CD8-positive, alpha-beta memory T cell (primary cell): ENCODE measurements around the gene WFS1. TPM values are rescaled to one million over a fixed set of nuclear protein-coding genes. Genes with fewer than 3 reads are reported as not detected.

Experiments used
- CTCF ChIA-PET: fragments of 350-600 bp; sonication (Branson Sonifier 250); formaldehyde crosslinking; loops from one replicate; lab custom pipeline; 2021; ENCODE audit warnings: antibody characterized with exemption; lab: Charles Lee
- POLR2A ChIA-PET: fragments of 350-600 bp; sonication (Branson Sonifier 250); formaldehyde crosslinking; loops from one replicate; lab custom pipeline; 2021; ENCODE audit warnings: antibody characterized with exemption; lab: Charles Lee
- DNase-seq, 5 donors: peaks; one replicate each; pipeline versions ENCODE4 v3.0.0 to v3.0.0-alpha.2; 2020 to 2022; ENCODE audit warnings: mixed read lengths in 1 of 5
- H3K27ac ChIP-seq: one replicate; pipeline ENCODE4 v1.7.0; 2013; ENCODE audit warnings: low read depth, mild to moderate bottlenecking, low read length, moderate library complexity
- H3K27me3 ChIP-seq: 2 replicates; pipeline ENCODE4 v1.7.0; 2013; ENCODE audit warnings: low read length, mild to moderate bottlenecking; ENCODE audit not compliant: insufficient read depth, poor library complexity, severe bottlenecking
- H3K36me3 ChIP-seq: 2 replicates; pipeline ENCODE4 v1.7.0; 2013; ENCODE audit warnings: mild to moderate bottlenecking, low read length, moderate library complexity; ENCODE audit not compliant: insufficient read depth
- H3K4me1 ChIP-seq: 2 replicates; pipeline ENCODE4 v1.7.0; 2013; ENCODE audit warnings: mild to moderate bottlenecking, low read length, moderate library complexity; ENCODE audit not compliant: insufficient read depth
- H3K4me3 ChIP-seq: 2 replicates; pipeline ENCODE4 v1.7.0; 2013; ENCODE audit warnings: mild to moderate bottlenecking, low read length
- H3K9me3 ChIP-seq: 2 replicates; pipeline ENCODE4 v1.7.0; 2013; ENCODE audit warnings: mild to moderate bottlenecking, low read length
- H3K27ac Mint-ChIP-seq, 8 donors: one replicate each; pipeline ENCODE4 v1.8.0; 2020 to 2021; ENCODE audit warnings: mixed read lengths in 8 of 8, mild to moderate bottlenecking in 6 of 8, inconsistent platforms in 3 of 8, moderate library complexity in 3 of 8
- H3K27me3 Mint-ChIP-seq, 2 donors: one replicate each; pipeline ENCODE4 v1.8.0; 2020 to 2021; ENCODE audit warnings: mixed read lengths in 2 of 2, mild to moderate bottlenecking in 1 of 2, moderate library complexity in 1 of 2
- H3K36me3 Mint-ChIP-seq, 3 donors: one replicate each; pipeline ENCODE4 v1.8.0; 2020 to 2021; ENCODE audit warnings: mixed read lengths in 3 of 3, inconsistent platforms in 1 of 3, mild to moderate bottlenecking in 1 of 3
- H3K4me1 Mint-ChIP-seq, 3 donors: one replicate each; pipeline ENCODE4 v1.8.0; 2020 to 2021; ENCODE audit warnings: mixed read lengths in 3 of 3, inconsistent platforms in 1 of 3, mild to moderate bottlenecking in 1 of 3
- H3K4me3 Mint-ChIP-seq, 7 donors: one replicate each; pipeline ENCODE4 v1.8.0; 2020 to 2021; ENCODE audit warnings: mixed read lengths in 7 of 7, mild to moderate bottlenecking in 6 of 7, moderate library complexity in 4 of 7, inconsistent platforms in 2 of 7
- H3K9me3 Mint-ChIP-seq, 5 donors: one replicate each; pipeline ENCODE4 v1.8.0; 2020 to 2022; ENCODE audit warnings: mixed read lengths in 5 of 5, mild to moderate bottlenecking in 3 of 5, moderate library complexity in 2 of 5, inconsistent platforms in 1 of 5
- polyA plus RNA-seq: library from polyadenylated mRNA; unstranded; fragments of 300-500 nt; fragmentation: Illumina TruSeq; gene quantifications from one replicate; pipeline ENCODE4 v1.2.3, GENCODE V29; 2021
- total RNA-seq, 2 experiments: library from RNA; stranded (reverse); gene quantifications; one replicate each; pipeline ENCODE4 v1.2.3, GENCODE V29; 2021

Gene WFS1
- total and polyA plus RNA-seq, 3 experiments from 2014 or later, result 3.4 to 5.1 (median 5.1) TPM

- Histone ChIP-seq H3K4me3 (no peak overlapping the region), H3K4me1 (no peaks in the 10 kb centered on the region), H3K27ac (no peak overlapping the region), H3K27me3 (no peaks in the 10 kb centered on the region), H3K9me3 (no peaks in the 10 kb centered on the region), H3K36me3 (no peaks in the 10 kb centered on the region)
- peak overlapping the region in 1 of 8 donors; percentile 12 for H3K27ac Mint-ChIP-seq
- peaks cover 0 to 12% (median 3%) of the 10 kb centered on the region in 3 donors for H3K36me3 Mint-ChIP-seq
- no peak for DNase-seq
- ChIA-PET CTCF (no interaction called here), POLR2A (no interaction called here)
- H3K4me1 Mint-ChIP-seq, result no peaks in the 10 kb centered on the region
- H3K9me3 Mint-ChIP-seq, result no peaks in the 10 kb centered on the region
- H3K4me3 Mint-ChIP-seq, result no peak overlapping the region
- no peaks in the 10 kb centered on the region for H3K27me3 Mint-ChIP-seq
These were observed 19.2 kb downstream of the WFS1 start for GRCh38 chr4:6288871-6289270.

GRCh38 chr4:6290256-6290655, 20.6 kb downstream of the WFS1 start:
- no peaks in the 10 kb centered on the region for H3K4me1 ChIP-seq
- H3K27ac ChIP-seq, result no peak overlapping the region
- Mint-ChIP-seq H3K4me1 (no peaks in the 10 kb centered on the region), H3K36me3 (peaks cover 0 to 16% (median 3%) of the 10 kb centered on the region in 3 donors), H3K27ac (no peak overlapping the region), H3K27me3 (no peaks in the 10 kb centered on the region), H3K4me3 (no peak overlapping the region), H3K9me3 (no peaks in the 10 kb centered on the region)
- no peaks in the 10 kb centered on the region for H3K27me3 ChIP-seq
- ChIA-PET CTCF (interaction anchor here (1.5 kb wide), 1 partner anchor 40 kb away, joined by 4 read pairs; no protein-coding TSS in a partner anchor), POLR2A (no interaction called here)
- no peak for DNase-seq
- no peaks in the 10 kb centered on the region for H3K36me3 ChIP-seq
- H3K9me3 ChIP-seq, result no peaks in the 10 kb centered on the region
- H3K4me3 ChIP-seq, result no peak overlapping the region

GRCh38 chr4:6290769-6291547, 21.3 kb downstream of the WFS1 start:
- Histone ChIP-seq H3K4me1 (no peaks in the 10 kb centered on the region), H3K36me3 (no peaks in the 10 kb centered on the region), H3K4me3 (no peak overlapping the region), H3K27ac (no peak overlapping the region), H3K9me3 (no peaks in the 10 kb centered on the region), H3K27me3 (no peaks in the 10 kb centered on the region)
- POLR2A ChIA-PET, result no interaction called here
- Mint-ChIP-seq H3K4me3 (no peak overlapping the region), H3K9me3 (no peaks in the 10 kb centered on the region), H3K36me3 (peaks cover 0 to 19% (median 3%) of the 10 kb centered on the region in 3 donors), H3K27me3 (no peaks in the 10 kb centered on the region), H3K4me1 (no peaks in the 10 kb centered on the region), H3K27ac (no peak overlapping the region)
- CTCF ChIA-PET, result interaction anchor here (1.5 kb wide), 1 partner anchor 40 kb away, joined by 4 read pairs; no protein-coding TSS in a partner anchor
- DNase-seq, result no peak

GRCh38 chr4:6291784-6292297, 22.2 kb downstream of the WFS1 start:
- H3K27ac Mint-ChIP-seq, result no peak overlapping the region
- no peak for DNase-seq

GRCh38 chr4:6292376-6293096, 22.9 kb downstream of the WFS1 start:
- Histone ChIP-seq H3K27me3 (no peaks in the 10 kb centered on the region), H3K4me3 (no peak overlapping the region), H3K36me3 (no peaks in the 10 kb centered on the region), H3K9me3 (no peaks in the 10 kb centered on the region), H3K27ac (no peak overlapping the region), H3K4me1 (no peaks in the 10 kb centered on the region)
- DNase-seq, result no peak
- H3K9me3 Mint-ChIP-seq, result no peaks in the 10 kb centered on the region
- no peaks in the 10 kb centered on the region for H3K4me1 Mint-ChIP-seq
- H3K36me3 Mint-ChIP-seq, result peaks cover 0 to 19% (median 3%) of the 10 kb centered on the region in 3 donors
- ChIA-PET CTCF (no interaction called here), POLR2A (no interaction called here)
- no peak overlapping the region for H3K4me3 Mint-ChIP-seq
- H3K27ac Mint-ChIP-seq, result no peak overlapping the region
- H3K27me3 Mint-ChIP-seq, result no peaks in the 10 kb centered on the region

More at GRCh38 chr4:6291784-6292297, 22.2 kb downstream of the WFS1 start:
- Mint-ChIP-seq H3K4me3 (no peak overlapping the region), H3K4me1 (no peaks in the 10 kb centered on the region), H3K9me3 (no peaks in the 10 kb centered on the region), H3K36me3 (peaks cover 0 to 20% (median 3%) of the 10 kb centered on the region in 3 donors), H3K27me3 (no peaks in the 10 kb centered on the region)
- ChIA-PET POLR2A (no interaction called here), CTCF (interaction anchor here (1.5 kb wide), 1 partner anchor 41 kb away, joined by 4 read pairs; no protein-coding TSS in a partner anchor)
- Histone ChIP-seq H3K4me1 (no peaks in the 10 kb centered on the region), H3K36me3 (no peaks in the 10 kb centered on the region), H3K27ac (no peak overlapping the region), H3K4me3 (no peak overlapping the region), H3K9me3 (no peaks in the 10 kb centered on the region), H3K27me3 (no peaks in the 10 kb centered on the region)

GRCh38 chr4:6293097-6293445, 23.4 kb downstream of the WFS1 start:
- CTCF ChIA-PET, result no interaction called here

GRCh38 chr4:6293661-6294060, 24.0 kb downstream of the WFS1 start:
- POLR2A ChIA-PET, result no interaction called here
- H3K36me3 Mint-ChIP-seq, result peaks cover 0 to 18% (median 3%) of the 10 kb centered on the region in 3 donors

More at GRCh38 chr4:6293097-6293445, 23.4 kb downstream of the WFS1 start:
- peaks cover 0 to 19% (median 3%) of the 10 kb centered on the region in 3 donors for H3K36me3 Mint-ChIP-seq
- no peaks in the 10 kb centered on the region for H3K9me3 Mint-ChIP-seq
- no peak for DNase-seq
- no peaks in the 10 kb centered on the region for H3K4me1 Mint-ChIP-seq
- H3K27me3 ChIP-seq, result no peaks in the 10 kb centered on the region
- no peaks in the 10 kb centered on the region for H3K36me3 ChIP-seq
- H3K27ac ChIP-seq, result no peak overlapping the region
- no peak overlapping the region for H3K4me3 ChIP-seq
- no peaks in the 10 kb centered on the region for H3K9me3 ChIP-seq
- no peaks in the 10 kb centered on the region for H3K27me3 Mint-ChIP-seq
- no peak overlapping the region for H3K4me3 Mint-ChIP-seq
- POLR2A ChIA-PET, result no interaction called here
- H3K4me1 ChIP-seq, result no peaks in the 10 kb centered on the region
- no peak overlapping the region for H3K27ac Mint-ChIP-seq

More at GRCh38 chr4:6293661-6294060, 24.0 kb downstream of the WFS1 start:
- DNase-seq, result no peak
- no peaks in the 10 kb centered on the region for H3K9me3 Mint-ChIP-seq
- H3K4me3 Mint-ChIP-seq, result no peak overlapping the region
- CTCF ChIA-PET, result no interaction called here
- H3K4me1 ChIP-seq, result no peaks in the 10 kb centered on the region
- no peaks in the 10 kb centered on the region for H3K27me3 Mint-ChIP-seq
- H3K9me3 ChIP-seq, result no peaks in the 10 kb centered on the region
- H3K4me1 Mint-ChIP-seq, result no peaks in the 10 kb centered on the region
- no peaks in the 10 kb centered on the region for H3K27me3 ChIP-seq
- H3K27ac ChIP-seq, result no peak overlapping the region
- no peak overlapping the region for H3K4me3 ChIP-seq
- H3K27ac Mint-ChIP-seq, result peak overlapping the region in 1 of 8 donors; percentile 61
- no peaks in the 10 kb centered on the region for H3K36me3 ChIP-seq
